IPS-18c (cell line): Measurements from ENCODE around the gene GMDS.

Experiments used
- H3K4me3 ChIP-seq: 2 replicates; pipeline ENCODE4 v1.7.0; 2013; ENCODE audit warnings: low read depth, mild to moderate bottlenecking, low read length, moderate library complexity; ENCODE audit not compliant: insufficient read depth
- H3K9me3 ChIP-seq: one replicate; pipeline ENCODE4 v1.6.1; 2013; ENCODE audit warnings: mild to moderate bottlenecking, low read length, moderate library complexity; ENCODE audit not compliant: control insufficient read depth, insufficient read depth

Gene GMDS

GRCh38 chr6:2190661-2191389 lies 54.6 kb downstream of the GMDS start:
- peaks cover 3% of the 10 kb centered on the region for H3K9me3 ChIP-seq
- no peak overlapping the region for H3K4me3 ChIP-seq

DNA sequence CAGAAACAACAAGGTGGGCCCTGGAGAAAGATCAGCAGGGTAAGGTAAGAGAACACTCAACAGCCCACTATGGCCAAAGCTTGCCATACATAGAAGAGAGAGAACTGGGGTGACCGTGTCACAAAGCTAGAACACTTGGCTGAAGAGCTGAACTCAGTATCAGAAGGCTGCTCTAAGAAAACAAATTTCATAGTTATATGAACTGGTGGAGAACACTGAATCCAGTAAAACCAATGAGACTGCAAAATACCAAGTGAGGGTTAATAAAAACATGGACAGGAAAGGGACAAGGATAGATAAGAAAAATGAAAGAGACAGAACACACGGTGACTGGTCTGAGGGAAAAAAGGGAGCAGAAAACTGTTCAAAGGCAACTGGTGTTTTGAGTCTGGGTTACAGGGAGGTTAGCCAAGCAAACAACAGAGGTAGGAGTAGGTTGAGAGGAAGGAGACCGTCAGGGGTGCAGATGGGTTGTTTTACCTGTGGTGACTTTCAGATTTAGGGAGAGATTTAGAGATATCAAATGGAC lies 56.5 kb downstream of the GMDS start:
- peaks cover 3% of the 10 kb centered on the region for H3K9me3 ChIP-seq

DNA sequence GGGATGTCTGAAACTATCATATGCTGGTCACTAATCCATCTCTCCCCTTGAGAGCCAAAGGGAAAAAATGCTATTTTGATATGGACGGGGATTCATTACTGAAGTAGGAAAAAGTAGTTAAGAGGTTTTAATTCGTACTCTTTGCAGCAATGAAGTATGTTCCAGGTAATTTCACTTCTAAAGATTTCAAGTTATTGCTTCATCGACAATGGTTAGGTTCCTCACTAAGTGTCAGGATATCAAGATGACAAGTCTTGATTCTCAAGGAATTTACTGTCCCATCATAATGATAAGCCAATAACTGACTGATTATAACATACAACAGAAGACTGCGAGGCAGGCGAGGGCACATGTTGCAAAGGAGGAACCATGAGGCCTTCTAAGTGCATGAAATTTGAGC lies 57.0 kb downstream of the GMDS start:
- Histone ChIP-seq H3K4me3 (no peak overlapping the region), H3K9me3 (peaks cover 3% of the 10 kb centered on the region)

More for the DNA sequence above, 56.5 kb downstream of the GMDS start:
- no peak overlapping the region for H3K4me3 ChIP-seq

DNA sequence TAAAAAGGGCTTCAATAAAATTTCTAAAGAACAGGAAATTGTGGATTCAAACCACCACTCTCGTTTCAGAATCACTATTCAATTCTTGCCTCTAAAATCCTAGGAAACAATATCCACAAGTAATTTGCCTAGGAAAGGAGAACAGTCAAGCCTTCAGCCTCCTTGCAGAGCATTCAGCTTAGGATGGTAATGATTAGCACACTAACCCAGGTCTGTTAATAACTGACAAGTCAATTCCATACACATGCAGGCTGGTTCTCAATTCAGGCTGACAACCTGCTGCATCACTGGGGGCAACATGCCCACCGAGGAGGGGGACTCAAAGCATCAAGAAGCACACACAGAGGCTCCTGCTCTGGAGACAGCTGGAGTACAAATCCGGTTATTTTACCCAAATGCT lies 57.6 kb downstream of the GMDS start:
- Histone ChIP-seq H3K4me3 (no peak overlapping the region), H3K9me3 (peaks cover 3% of the 10 kb centered on the region)

GRCh38 chr6:2186516-2186915 lies 58.9 kb downstream of the GMDS start:
- peaks cover 3% of the 10 kb centered on the region for H3K9me3 ChIP-seq
- H3K4me3 ChIP-seq: no peak overlapping the region

DNA sequence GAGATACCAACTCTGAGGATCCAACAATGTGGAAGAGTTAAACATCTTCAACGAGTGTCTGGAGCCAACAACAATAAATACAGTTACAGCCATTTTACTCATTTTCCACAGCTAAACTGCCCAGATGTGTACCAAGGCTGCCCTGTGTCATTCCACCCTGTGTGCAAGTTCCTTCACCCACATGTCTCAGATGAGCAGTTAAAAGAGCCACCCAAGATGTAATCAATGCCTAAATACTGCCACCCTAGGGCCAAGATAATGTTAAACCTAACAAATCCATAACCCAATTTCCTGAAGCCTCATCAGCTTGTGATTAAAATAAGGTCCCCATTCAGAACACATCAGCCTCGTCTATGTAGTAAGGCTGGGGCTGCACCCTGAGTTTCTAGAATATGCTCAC lies 59.9 kb downstream of the GMDS start:
- peaks cover 3% of the 10 kb centered on the region for H3K9me3 ChIP-seq
- H3K4me3 ChIP-seq: no peak overlapping the region

DNA sequence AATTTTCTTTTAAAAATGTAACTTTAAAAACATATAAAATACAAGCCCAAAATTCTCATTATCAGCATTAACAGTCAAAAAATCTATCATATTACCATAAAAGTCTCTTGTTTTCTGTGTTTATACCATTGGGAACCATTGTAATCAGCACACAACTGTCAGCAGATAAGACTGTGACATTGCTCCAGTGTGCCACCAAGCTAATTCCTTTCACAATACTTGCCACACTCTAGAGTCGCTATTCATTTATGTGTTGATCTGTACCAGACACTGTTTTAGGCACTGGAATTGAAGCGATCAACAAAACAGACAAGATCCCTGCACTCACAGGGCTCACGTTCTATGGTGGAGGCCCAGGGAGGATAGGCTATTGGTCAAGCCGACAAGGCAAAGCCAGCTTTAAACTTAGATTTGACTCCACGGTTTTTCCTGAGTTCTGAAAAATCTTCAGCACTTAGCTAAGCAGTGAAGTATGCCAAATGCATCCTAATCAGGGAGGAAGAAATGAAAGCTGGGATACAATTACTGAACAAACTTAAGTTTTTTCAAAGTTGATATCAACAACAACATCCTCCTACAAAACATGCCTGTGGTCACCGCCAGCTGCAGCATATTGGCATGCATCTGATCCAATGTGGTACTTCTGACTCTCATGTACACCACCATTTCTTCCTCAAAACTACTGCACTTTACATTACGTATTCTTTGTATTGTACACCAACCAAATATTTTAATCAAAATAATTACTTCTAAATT lies 60.5 kb downstream of the GMDS start:
- Histone ChIP-seq H3K9me3 (peaks cover 3% of the 10 kb centered on the region), H3K4me3 (no peak overlapping the region)

GRCh38 chr6:2183752-2184151 lies 61.7 kb downstream of the GMDS start:
- Histone ChIP-seq H3K9me3 (peaks cover 3% of the 10 kb centered on the region), H3K4me3 (no peak overlapping the region)

DNA sequence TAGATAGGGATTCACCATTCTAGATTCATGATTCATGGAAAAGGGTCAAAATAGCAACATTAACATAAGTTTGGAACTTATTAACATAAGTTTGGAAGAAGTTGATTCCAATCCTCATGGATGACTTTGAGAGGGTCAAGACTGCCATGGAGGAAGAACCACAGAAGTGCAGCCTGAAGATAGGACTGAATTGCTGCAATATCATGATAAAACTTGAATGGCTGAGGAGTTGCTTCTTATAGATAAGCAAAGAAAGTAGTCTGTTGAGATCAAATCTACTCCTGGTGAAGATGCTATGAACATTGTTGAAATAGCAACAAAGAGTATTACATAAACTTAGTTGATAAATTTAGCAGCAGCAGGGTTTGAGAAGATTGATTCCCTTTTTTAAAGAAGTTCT lies 62.2 kb downstream of the GMDS start:
- no peak overlapping the region for H3K4me3 ChIP-seq
- H3K9me3 ChIP-seq: peaks cover 3% of the 10 kb centered on the region

DNA sequence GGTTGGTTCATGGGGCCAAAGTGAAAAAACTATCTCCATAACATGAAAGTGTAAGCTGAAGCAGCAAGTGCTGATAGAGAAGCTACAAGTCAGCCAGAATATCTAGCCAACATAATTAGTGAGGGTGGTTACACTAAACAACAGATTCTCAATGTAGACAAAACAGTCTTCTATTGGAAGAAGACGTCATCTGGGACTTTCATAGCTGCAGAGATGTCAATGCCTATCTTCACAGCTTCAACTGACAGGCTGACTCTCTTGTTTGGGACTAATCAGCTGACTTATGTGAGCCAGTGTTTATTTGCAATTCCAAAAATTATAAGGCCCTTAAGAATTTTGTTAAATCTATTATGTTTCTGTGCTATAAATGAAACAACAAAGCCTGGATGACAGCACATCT lies 63.2 kb downstream of the GMDS start:
- Histone ChIP-seq H3K9me3 (peaks cover under 1% of the 10 kb centered on the region), H3K4me3 (no peak overlapping the region)

DNA sequence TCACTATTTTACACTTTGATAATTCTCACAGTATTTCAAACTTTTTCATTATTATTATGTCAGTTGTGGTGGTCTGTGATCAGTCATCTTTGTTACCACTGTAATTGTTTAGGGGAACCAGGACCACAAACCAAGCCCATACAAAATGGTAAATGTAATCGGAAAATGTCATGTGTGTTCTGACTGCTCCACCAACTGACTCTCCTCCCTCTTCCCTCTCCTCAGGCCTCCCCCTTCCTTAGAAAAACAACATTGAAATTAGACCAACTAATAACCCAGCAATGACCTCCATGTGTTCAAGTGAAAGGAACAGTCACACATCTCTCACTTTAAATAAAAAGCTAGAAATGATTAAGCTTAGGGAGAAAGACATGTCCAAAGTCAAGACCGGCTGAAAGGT lies 63.8 kb downstream of the GMDS start:
- H3K4me3 ChIP-seq: no peak overlapping the region
- H3K9me3 ChIP-seq: no peaks in the 10 kb centered on the region

DNA sequence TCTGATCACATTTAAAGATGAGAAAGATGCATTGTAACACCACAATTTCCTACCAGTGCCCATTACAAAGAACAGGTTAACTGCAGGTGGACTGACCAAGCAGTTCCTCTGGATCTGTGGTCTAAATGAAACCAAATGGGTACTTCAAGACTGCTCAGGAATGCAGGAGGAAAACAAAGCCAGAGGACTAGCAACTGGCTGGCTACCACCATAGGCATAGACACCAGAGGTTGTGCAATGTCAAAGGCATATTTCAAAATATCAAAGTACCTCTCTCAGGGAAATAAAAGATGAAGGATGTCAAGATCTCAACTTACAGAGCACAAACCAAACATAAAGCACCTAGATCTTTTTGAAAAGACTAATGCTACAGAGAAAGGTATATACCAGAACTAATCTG lies 65.5 kb downstream of the GMDS start:
- no peaks in the 10 kb centered on the region for H3K9me3 ChIP-seq
- no peak overlapping the region for H3K4me3 ChIP-seq

DNA sequence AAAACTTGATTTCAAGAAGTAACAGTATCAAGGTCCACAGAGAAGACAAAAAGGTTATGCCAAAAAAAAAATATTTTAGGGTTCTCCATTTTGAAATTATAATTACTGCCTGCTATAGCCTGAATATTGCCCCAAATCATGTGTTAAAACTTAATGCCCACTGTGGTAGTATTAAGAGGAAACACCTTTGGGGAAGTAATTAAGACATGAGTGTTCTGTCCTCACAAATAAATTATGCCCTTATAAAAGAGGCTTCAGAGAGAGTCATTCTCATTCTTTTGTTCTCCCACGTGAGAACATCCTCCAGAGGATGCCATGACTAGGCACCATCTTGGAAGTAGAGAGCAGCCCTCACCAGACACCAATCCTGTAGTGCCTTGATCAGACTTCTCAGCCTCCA lies 66.2 kb downstream of the GMDS start:
- no peaks in the 10 kb centered on the region for H3K9me3 ChIP-seq
- no peak overlapping the region for H3K4me3 ChIP-seq

GRCh38 chr6:2178125-2178524 lies 67.3 kb downstream of the GMDS start:
- H3K4me3 ChIP-seq: no peak overlapping the region
- H3K9me3 ChIP-seq: no peaks in the 10 kb centered on the region

- H3K4me3 ChIP-seq: no peak overlapping the region
- H3K9me3 ChIP-seq: no peaks in the 10 kb centered on the region
Observed at GRCh38 chr6:2175825-2176224, 69.6 kb downstream of the GMDS start.

- H3K9me3 ChIP-seq: peaks cover 2% of the 10 kb centered on the region
- no peak overlapping the region for H3K4me3 ChIP-seq
Observed at GRCh38 chr6:2173203-2173961, 72.0 kb downstream of the GMDS start.

DNA sequence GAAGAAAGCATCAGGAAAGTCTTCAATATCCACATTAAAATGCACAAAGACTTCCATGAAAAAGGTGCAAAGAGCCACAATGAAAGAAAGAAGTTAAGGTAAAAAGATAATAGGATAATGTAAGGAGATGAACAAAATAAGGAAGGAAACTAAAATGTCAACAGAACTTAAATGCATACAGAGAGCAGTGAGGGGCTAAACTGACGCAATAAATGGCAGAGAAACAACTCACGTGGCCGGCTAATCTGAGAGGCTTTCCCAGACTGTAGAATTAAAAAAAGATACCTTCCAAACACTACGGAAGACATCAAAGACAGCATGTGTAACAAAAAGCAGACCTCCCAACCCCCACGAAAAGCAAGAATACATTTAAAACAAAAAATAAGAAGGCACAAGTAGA lies 73.7 kb downstream of the GMDS start:
- peaks cover 2% of the 10 kb centered on the region for H3K9me3 ChIP-seq
- H3K4me3 ChIP-seq: no peak overlapping the region

GRCh38 chr6:2168480-2168879 lies 76.9 kb downstream of the GMDS start:
- peaks cover 5% of the 10 kb centered on the region for H3K9me3 ChIP-seq
- no peak overlapping the region for H3K4me3 ChIP-seq
